T follicular helper cell (primary cell): Measurements from ENCODE around the gene ACP1.

Experiments
- DNase-seq: peaks from one replicate; pipeline ENCODE4 v3.0.0-alpha.2; 2020; ENCODE audit warnings: low read depth
- total RNA-seq, 2 experiments: gene quantifications; one replicate each; lab custom pipeline; 2026; lab: John Stamatoyannopoulos, UW

Gene ACP1
- total RNA-seq, result 78.2 to 114 reads per million in 2 experiments

- DNase-seq, result peak; percentile 92
These were observed at the start of gene ACP1 for GRCh38 chr2:264493-265468. ACP1 (plus strand) TSS chr2:264947; CDS start chr2:264965, 18 bp downstream.

GRCh38 chr2:216068-216467 lies 48.7 kb upstream of the ACP1 start:
- DNase-seq, result no peak

GRCh38 chr2:223451-223850 lies 41.3 kb upstream of the ACP1 start:
- no peak for DNase-seq

GRCh38 chr2:223971-224760 lies 40.6 kb upstream of the ACP1 start:
- DNase-seq, result no peak

GRCh38 chr2:228115-228514 lies 36.6 kb upstream of the ACP1 start:
- no peak for DNase-seq

GRCh38 chr2:228518-229278 lies 36.0 kb upstream of the ACP1 start:
- no peak for DNase-seq

GRCh38 chr2:231521-232185 lies 33.1 kb upstream of the ACP1 start:
- DNase-seq, result no peak

- no peak for DNase-seq
These were observed 31.7 kb upstream of the ACP1 start for GRCh38 chr2:233030-233429.

GRCh38 chr2:234421-234820 lies 30.3 kb upstream of the ACP1 start:
- DNase-seq, result no peak

- no peak for DNase-seq
These were observed 27.7 kb upstream of the ACP1 start for GRCh38 chr2:236993-237539.

GRCh38 chr2:237878-238277 lies 26.9 kb upstream of the ACP1 start:
- no peak for DNase-seq

GRCh38 chr2:238431-238830 lies 26.3 kb upstream of the ACP1 start:
- DNase-seq, result no peak

GRCh38 chr2:238869-239268 lies 25.9 kb upstream of the ACP1 start:
- no peak for DNase-seq

GRCh38 chr2:244547-244946 lies 20.2 kb upstream of the ACP1 start:
- DNase-seq, result no peak

- DNase-seq, result peak; percentile 3
These were observed 18.1 kb upstream of the ACP1 start for GRCh38 chr2:246489-247144.

- DNase-seq, result no peak
These were observed 16.0 kb upstream of the ACP1 start for GRCh38 chr2:248724-249123.

GRCh38 chr2:249538-250042 lies 15.2 kb upstream of the ACP1 start:
- DNase-seq, result no peak

- no peak for DNase-seq
These were observed 12.6 kb upstream of the ACP1 start for GRCh38 chr2:252001-252602.

- no peak for DNase-seq
These were observed 11.5 kb upstream of the ACP1 start for GRCh38 chr2:253202-253638.

- DNase-seq, result no peak
These were observed 10.5 kb upstream of the ACP1 start for GRCh38 chr2:254241-254640.
